B cell (primary cell): ENCODE measurements around the gene SPATA24. TPM values are rescaled to one million over a fixed set of nuclear protein-coding genes. Genes with fewer than 3 reads are reported as not detected.

Source experiments
- ATAC-seq: fragments of 200-7000 bp; cut with Tn5 transposase; one replicate; pipeline ENCODE4 v1.10.0; 2021; ENCODE audit warnings: low read depth, mild to moderate bottlenecking, moderate number of reproducible peaks, moderate library complexity
- CTCF ChIA-PET: fragments of 350-600 bp; sonication (Branson Sonifier 250); formaldehyde crosslinking; loops from one replicate; lab custom pipeline; 2021; ENCODE audit warnings: antibody characterized with exemption, inconsistent platforms; lab: Charles Lee
- POLR2A ChIA-PET: fragments of 350-600 bp; sonication (Branson Sonifier 250); formaldehyde crosslinking; loops from one replicate; lab custom pipeline; 2021; ENCODE audit warnings: antibody characterized with exemption; lab: Charles Lee
- DNase-seq: peaks from one replicate; pipeline ENCODE4 v3.0.0; 2013
- H2AFZ ChIP-seq: 2 replicates; pipeline ENCODE4 v1.6.1; 2012; ENCODE audit warnings: mild to moderate bottlenecking, low read depth, low read length; ENCODE audit not compliant: insufficient read depth, poor library complexity, severe bottlenecking
- H3K27ac ChIP-seq, 2 donors: 1 replicate in 1 of 2; 2 replicates in 1 of 2; pipeline ENCODE4 v1.5.1; 2012 to 2013; ENCODE audit warnings: low read length in 2 of 2, mild to moderate bottlenecking in 2 of 2, moderate library complexity in 1 of 2
- H3K27me3 ChIP-seq, 4 experiments: fragments of 200-600 bp in 1 of 4; sonication (generic) in 1 of 4; replicated peaks in 1 of 4; 1 replicate in 2 of 4; 2 replicates in 2 of 4; pipeline versions ENCODE4 v1.6.1 to v1.7.0; 2013 to 2016; ENCODE audit warnings: low read length in 3 of 4, mild to moderate bottlenecking in 2 of 4, mixed read lengths in 1 of 4, moderate library complexity in 1 of 4; ENCODE audit not compliant: insufficient read depth in 4 of 4, control insufficient read depth in 3 of 4; ENCODE audit errors: control extremely low read depth in 1 of 4
- H3K36me3 ChIP-seq, 2 experiments: replicated peaks in 1 of 2; 1 replicate in 1 of 2; 2 replicates in 1 of 2; pipeline versions ENCODE4 v1.6.1 to v1.7.1; 2013; ENCODE audit warnings: low read length in 1 of 2; ENCODE audit not compliant: insufficient read depth in 2 of 2, control insufficient read depth in 1 of 2; ENCODE audit errors: control extremely low read depth in 1 of 2, extremely low read depth in 1 of 2
- H3K4me1 ChIP-seq, 2 donors: fragments of 200-600 bp in 1 of 2; sonication (generic) in 1 of 2; 1 replicate in 1 of 2; 2 replicates in 1 of 2; pipeline versions ENCODE4 v1.5.1 to v1.6.1; 2013 to 2017; ENCODE audit warnings: low read length in 2 of 2; ENCODE audit not compliant: control insufficient read depth in 2 of 2, insufficient read depth in 2 of 2
- H3K4me2 ChIP-seq: replicated peaks from 2 replicates; pipeline ENCODE3; 2012; ENCODE audit warnings: mild to moderate bottlenecking, low read depth, low read length; ENCODE audit not compliant: poor library complexity, severe bottlenecking
- H3K4me3 ChIP-seq, 5 experiments: fragments of 200-600 bp in 1 of 5; sonication (generic) in 1 of 5; 1 replicate in 3 of 5; 2 replicates in 2 of 5; pipeline versions ENCODE4 v1.5.1 to v1.7.0; 2011 to 2016; ENCODE audit warnings: low read length in 4 of 5, mild to moderate bottlenecking in 4 of 5, low read depth in 2 of 5, control low read depth in 1 of 5, moderate library complexity in 1 of 5; ENCODE audit not compliant: insufficient read depth in 1 of 5; ENCODE audit errors: control extremely low read depth in 1 of 5, extremely low read depth in 1 of 5
- H3K79me2 ChIP-seq: fragments of 200-600 bp; sonication (generic); one replicate; pipeline ENCODE4 v1.6.0; 2016; ENCODE audit warnings: low read length; ENCODE audit not compliant: control insufficient read depth, insufficient read depth
- H3K9ac ChIP-seq: fragments of 200-600 bp; sonication (generic); 2 replicates; pipeline ENCODE4 v1.6.1; 2017; ENCODE audit warnings: mild to moderate bottlenecking, low read length, moderate library complexity
- H3K9me3 ChIP-seq, 3 donors: one replicate each; pipeline versions ENCODE4 v1.6.1 to v1.7.1; 2013; ENCODE audit warnings: low read length in 2 of 3; ENCODE audit not compliant: control insufficient read depth in 2 of 3, insufficient read depth in 1 of 3; ENCODE audit errors: control extremely low read depth in 1 of 3
- H4K20me1 ChIP-seq: 2 replicates; pipeline ENCODE4 v1.6.0; 2012; ENCODE audit warnings: mild to moderate bottlenecking, low read length; ENCODE audit not compliant: insufficient read depth, control insufficient read depth, poor library complexity, severe bottlenecking
- H3K27ac Mint-ChIP-seq: one replicate; pipeline ENCODE4 v1.8.0; 2021; ENCODE audit warnings: mixed read lengths
- H3K27me3 Mint-ChIP-seq: one replicate; pipeline ENCODE4 v1.8.0; 2021; ENCODE audit warnings: mixed read lengths
- H3K4me1 Mint-ChIP-seq: one replicate; pipeline ENCODE4 v1.8.0; 2021; ENCODE audit warnings: mixed read lengths
- H3K4me3 Mint-ChIP-seq: one replicate; pipeline ENCODE4 v1.8.0; 2021; ENCODE audit warnings: mixed read lengths
- H3K9me3 Mint-ChIP-seq: one replicate; pipeline ENCODE4 v1.8.0; 2022; ENCODE audit warnings: mixed read lengths; ENCODE audit not compliant: insufficient read depth
- CTCF ChIP-seq: fragments of 200-600 bp; IDR thresholded peaks from one replicate; pipeline ENCODE4 v1.8.0; 2022; ENCODE audit warnings: antibody characterized with exemption, mild to moderate bottlenecking
- EZH2 ChIP-seq: IDR thresholded peaks from 2 replicates; pipeline ENCODE4 v1.6.1; 2012; ENCODE audit warnings: borderline replicate concordance, low read depth, mild to moderate bottlenecking, moderate library complexity, low read length; ENCODE audit not compliant: insufficient read depth, poor library complexity, severe bottlenecking
- WGBS: methylation state at CpG from one replicate; pipeline ENCODE4 v1.1.5; 2013; ENCODE audit warnings: missing lambda C conversion rate; ENCODE audit not compliant: insufficient coverage; 5-methylcytosine and 5-hydroxymethylcytosine counted together
- intact Hi-C: fragments of 100-400 bp; cut with micrococcal nuclease; formaldehyde crosslinking; loops from one replicate; pipeline ENCODE4 v1.10.0; 2022
- polyA plus RNA-seq: library from polyadenylated mRNA; depleted of rRNA; stranded (reverse); fragments of >200 nt; gene quantifications from 2 replicates; pipeline ENCODE4 v1.2.3, GENCODE V29; 2012
- total RNA-seq, 2 donors: library from RNA; stranded (reverse); fragments of 120-200 nt in 1 of 2; gene quantifications; 1 replicate in 1 of 2; 2 replicates in 1 of 2; pipeline versions ENCODE4 v1.2.3 to v1.2.4, GENCODE V29; 2013 to 2022

Gene SPATA24
- total and polyA plus RNA-seq, 2 donors (not counting 1 experiment from before 2014, with no cell fraction given), result 2.0 to 6.4 TPM

GRCh38 chr5:139390639-139391569 is 13.0 kb downstream of the SPATA24 start:
- Histone ChIP-seq H3K27me3 (no peaks in the 10 kb centered on the region), H3K4me1 (peaks cover 54 to 77% of the 10 kb centered on the region in 2 donors), H3K4me2 (peak overlapping the region; percentile 91), H3K9me3 (peaks cover 0 to 4% (median 0%) of the 10 kb centered on the region in 3 donors), H2AFZ (peak overlapping the region; percentile 88), H3K79me2 (peaks cover 31% of the 10 kb centered on the region), H4K20me1 (peaks cover 7% of the 10 kb centered on the region), H3K27ac (peak overlapping the region; percentile 86 to 89), H3K36me3 (no peaks in the 10 kb centered on the region), H3K4me3 (no peak overlapping the region), H3K9ac (peak overlapping the region; percentile 76)
- no peaks in the 10 kb centered on the region for H3K27me3 Mint-ChIP-seq
- no peaks in the 10 kb centered on the region for H3K9me3 Mint-ChIP-seq
- ATAC-seq (no peak), DNase-seq (peak; percentile 42)
- CTCF ChIA-PET, result interaction anchor here (0.7 to 5.3 kb wide), 13 partner anchors 13 to 245 kb away, joined by 3 to 39 read pairs (median 5); partner anchors contain the start of genes MATR3, PAIP2, SIL1 and SPATA24
- H3K4me1 Mint-ChIP-seq, result peaks cover 62% of the 10 kb centered on the region
- peak overlapping the region; percentile 99 for H3K27ac Mint-ChIP-seq
- POLR2A ChIA-PET, result interaction anchor here (0.6 to 8.4 kb wide), 7 partner anchors 10 to 134 kb away, joined by 5 to 70 read pairs (median 6); partner anchors contain the start of genes MATR3 and PAIP2
- no peak for TF ChIP-seq CTCF
- TF ChIP-seq EZH2, result no peak
- 81% methylated on average over 9 of the region's 10 CpGs for WGBS
- intact Hi-C loops, result loop anchor here (5.0 kb wide), 2 partner anchors 119 to 814 kb away; partner anchors contain the start of gene HSPA9
- H3K4me3 Mint-ChIP-seq, result peak overlapping the region; percentile 99
